ENCODE data around the gene ACLY.
A peak's percentile ranks its signal among the peaks of the same experiment; 100 is the strongest.
"Not testable (repeated sequence)": the region's sequence is repeated elsewhere in the genome, so short reads cannot be mapped to it uniquely, and the experiment has no call there.

ACLY gene

GRCh38 chr17:41871789-41872188, 47.0 kb downstream of the ACLY start:
- no peak for DNase-seq (ENCODE audit: low read depth)

- DNase-seq (ENCODE audit: low read depth): no peak
Observed at GRCh38 chr17:41870627-41871026, 48.1 kb downstream of the ACLY start.

GRCh38 chr17:41870097-41870496, 48.7 kb downstream of the ACLY start:
- no peak for DNase-seq (ENCODE audit: low read depth)

- no peak for DNase-seq (ENCODE audit: low read depth)
Observed at GRCh38 chr17:41869426-41869825, 49.3 kb downstream of the ACLY start.

GRCh38 chr17:41868568-41868967, 50.2 kb downstream of the ACLY start:
- DNase-seq (ENCODE audit: low read depth): no peak

- no peak for DNase-seq (ENCODE audit: low read depth)
Observed at GRCh38 chr17:41865596-41865893, 53.2 kb downstream of the ACLY start.

- DNase-seq (ENCODE audit: low read depth): peak; percentile 79
Observed at GRCh38 chr17:41864836-41865595, 53.7 kb downstream of the ACLY start, which contains the start of gene KLHL11. Gene KLHL11 (minus strand): TSS chr17:41865423. CDS start chr17:41865370, 53 bp downstream.

GRCh38 chr17:41864498-41864835, 54.3 kb downstream of the ACLY start:
- no peak for DNase-seq (ENCODE audit: low read depth)

- no peak for DNase-seq (ENCODE audit: low read depth)
Observed at GRCh38 chr17:41863074-41863848, 55.5 kb downstream of the ACLY start.

GRCh38 chr17:41860254-41860931, 58.4 kb downstream of the ACLY start:
- DNase-seq (ENCODE audit: low read depth): no peak

GRCh38 chr17:41851382-41851781, 67.4 kb downstream of the ACLY start:
- not testable (repeated sequence) for DNase-seq (ENCODE audit: low read depth)

- no peak for DNase-seq (ENCODE audit: low read depth)
Observed at GRCh38 chr17:41849251-41849990, 69.3 kb downstream of the ACLY start.

- DNase-seq (ENCODE audit: low read depth): no peak
Observed at GRCh38 chr17:41848788-41849187, 70.0 kb downstream of the ACLY start.

- DNase-seq (ENCODE audit: low read depth): no peak
Observed at GRCh38 chr17:41844971-41845370, 73.8 kb downstream of the ACLY start.

- DNase-seq (ENCODE audit: low read depth): not testable (repeated sequence)
Observed at GRCh38 chr17:41840781-41841180, 78.0 kb downstream of the ACLY start.

GRCh38 chr17:41839448-41839847, 79.3 kb downstream of the ACLY start:
- DNase-seq (ENCODE audit: low read depth): not testable (repeated sequence)

GRCh38 chr17:41837761-41838538, 80.8 kb downstream of the ACLY start, which contains the start of gene KLHL10:
Gene KLHL10 (plus strand): TSS chr17:41837825. CDS start chr17:41837933, 108 bp downstream.
- no peak for DNase-seq (ENCODE audit: low read depth)

- no peak for DNase-seq (ENCODE audit: low read depth)
Observed at GRCh38 chr17:41836550-41837196, 82.1 kb downstream of the ACLY start.

GRCh38 chr17:41835800-41836549, 82.8 kb downstream of the ACLY start, which contains the start of gene NT5C3B:
Gene NT5C3B (minus strand): TSS chr17:41836232. CDS start chr17:41836193, 39 bp downstream.
- DNase-seq (ENCODE audit: low read depth): peak; percentile 44

- no peak for DNase-seq (ENCODE audit: low read depth)
Observed at GRCh38 chr17:41835214-41835799, 83.4 kb downstream of the ACLY start.
